Muscle of leg (tissue), 11 donors: ENCODE results near the gene C19orf73. TPM values are rescaled to one million over a fixed set of nuclear protein-coding genes. Genes with fewer than 3 reads are reported as not detected.

Source experiments
- DNase-seq: peaks from one replicate; pipeline ENCODE4 v3.0.0; 2013
- H3K27ac ChIP-seq: one replicate; pipeline ENCODE4 v1.5.1; 2013; ENCODE audit warnings: mild to moderate bottlenecking, low read length, control low read depth
- H3K27me3 ChIP-seq: one replicate; pipeline ENCODE4 v1.6.1; 2013; ENCODE audit warnings: low read length; ENCODE audit not compliant: control insufficient read depth, insufficient read depth
- H3K36me3 ChIP-seq: one replicate; pipeline ENCODE4 v1.6.1; 2013; ENCODE audit warnings: low read length; ENCODE audit not compliant: control insufficient read depth, insufficient read depth
- H3K4me1 ChIP-seq: one replicate; pipeline ENCODE4 v1.6.1; 2013; ENCODE audit warnings: low read length; ENCODE audit not compliant: control insufficient read depth, insufficient read depth
- H3K4me3 ChIP-seq: one replicate; pipeline ENCODE4 v1.5.1; 2013; ENCODE audit warnings: low read length, control low read depth
- H3K9me3 ChIP-seq: replicated peaks from 2 replicates; pipeline ENCODE4 v1.6.1; 2013; ENCODE audit warnings: low read depth, low read length; ENCODE audit not compliant: control insufficient read depth
- WGBS: methylation state at CpG from one replicate; pipeline ENCODE4 v1.1.5; 2013; ENCODE audit warnings: missing lambda C conversion rate; ENCODE audit not compliant: insufficient coverage; 5-methylcytosine and 5-hydroxymethylcytosine counted together
- polyA plus RNA-seq, 8 donors: library from polyadenylated mRNA; unstranded; fragments of 120-200 nt; gene quantifications; one replicate each; pipeline versions ENCODE4 v1.2.1 to v1.2.3, GENCODE V29; 2013; ENCODE audit warnings: inconsistent platforms in 1 of 8, low replicate concordance in 1 of 8; ENCODE audit not compliant: insufficient read length in 8 of 8, insufficient read depth in 1 of 8
- total RNA-seq: library from RNA; stranded (reverse); fragments of 120-200 nt; gene quantifications from one replicate; pipeline ENCODE4 v1.2.4, GENCODE V29; 2013

The C19orf73 gene
- total and polyA plus RNA-seq, 9 donors = 0.33 to 1.2 (median 0.69) TPM

DNA sequence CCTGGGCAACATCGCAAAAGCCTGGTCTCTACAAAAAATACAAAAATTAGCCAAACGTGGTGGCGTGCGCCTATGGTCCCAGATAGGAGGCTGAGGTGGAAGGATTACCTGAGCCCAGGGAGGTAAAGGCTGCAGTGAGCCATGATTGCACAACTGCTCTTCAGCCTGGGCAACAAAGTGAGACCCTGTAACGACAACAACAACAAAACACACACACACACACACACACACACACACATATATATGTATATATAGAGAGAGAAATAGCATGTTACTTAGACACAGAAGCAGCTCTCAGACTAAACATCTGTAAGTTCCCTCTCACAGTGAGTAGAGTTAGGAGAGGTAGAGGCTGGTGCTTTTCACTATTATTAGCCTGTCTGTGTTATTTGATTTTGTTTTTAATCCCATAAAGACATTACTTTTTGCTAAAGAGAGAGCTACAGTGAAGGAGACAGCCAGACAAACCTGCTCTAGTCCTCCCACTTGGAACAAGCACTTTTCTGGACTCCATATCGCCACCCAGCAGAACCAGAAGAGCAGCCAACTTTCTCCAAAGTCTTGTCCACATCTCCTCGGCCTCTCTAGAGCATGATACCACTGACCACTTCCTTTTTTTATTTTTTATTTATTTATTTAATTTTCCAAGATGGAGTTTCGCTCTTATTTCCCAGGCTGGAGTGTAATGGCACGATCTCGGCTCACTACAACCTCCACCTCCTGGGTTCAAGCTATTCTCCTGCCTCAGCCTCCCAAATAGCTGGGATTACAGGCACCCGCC lies 7.5 kb downstream of the C19orf73 start:
- Histone ChIP-seq H3K36me3 (peaks cover 35% of the 10 kb centered on the region), H3K27ac (no peak overlapping the region), H3K27me3 (no peaks in the 10 kb centered on the region), H3K9me3 (no peaks in the 10 kb centered on the region), H3K4me1 (peaks cover 14% of the 10 kb centered on the region), H3K4me3 (no peak overlapping the region)
- no peak for DNase-seq
- no CpG with 5 or more reads among the region's 11 CpGs for WGBS

DNA sequence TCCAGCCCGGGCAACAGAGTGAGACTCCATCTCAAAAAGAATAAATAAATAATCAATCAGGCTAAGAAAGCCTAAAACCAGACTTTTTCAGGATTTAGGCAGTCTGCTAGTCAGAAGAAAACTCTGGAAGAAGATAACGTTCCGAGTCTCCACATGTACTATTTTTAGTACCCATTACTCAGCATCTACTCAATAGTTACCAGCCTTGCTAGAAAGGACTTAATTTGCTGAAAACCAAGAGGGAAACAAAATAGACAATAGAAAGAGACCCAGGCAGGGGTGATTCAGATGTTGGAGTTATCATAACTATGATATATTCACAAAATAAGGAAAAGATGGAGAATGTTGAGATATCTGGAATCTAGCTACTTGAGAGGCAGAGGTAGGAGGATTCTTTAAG lies 8.4 kb downstream of the C19orf73 start:
- no peaks in the 10 kb centered on the region for H3K27me3 ChIP-seq
- H3K9me3 ChIP-seq = no peaks in the 10 kb centered on the region
- no peak overlapping the region for H3K27ac ChIP-seq
- no peak for DNase-seq
- no peak overlapping the region for H3K4me3 ChIP-seq
- H3K4me1 ChIP-seq = peaks cover 14% of the 10 kb centered on the region
- peaks cover 43% of the 10 kb centered on the region for H3K36me3 ChIP-seq
- whole genome bisulfite sequencing = no CpG with 5 or more reads among the region's 3 CpGs

DNA sequence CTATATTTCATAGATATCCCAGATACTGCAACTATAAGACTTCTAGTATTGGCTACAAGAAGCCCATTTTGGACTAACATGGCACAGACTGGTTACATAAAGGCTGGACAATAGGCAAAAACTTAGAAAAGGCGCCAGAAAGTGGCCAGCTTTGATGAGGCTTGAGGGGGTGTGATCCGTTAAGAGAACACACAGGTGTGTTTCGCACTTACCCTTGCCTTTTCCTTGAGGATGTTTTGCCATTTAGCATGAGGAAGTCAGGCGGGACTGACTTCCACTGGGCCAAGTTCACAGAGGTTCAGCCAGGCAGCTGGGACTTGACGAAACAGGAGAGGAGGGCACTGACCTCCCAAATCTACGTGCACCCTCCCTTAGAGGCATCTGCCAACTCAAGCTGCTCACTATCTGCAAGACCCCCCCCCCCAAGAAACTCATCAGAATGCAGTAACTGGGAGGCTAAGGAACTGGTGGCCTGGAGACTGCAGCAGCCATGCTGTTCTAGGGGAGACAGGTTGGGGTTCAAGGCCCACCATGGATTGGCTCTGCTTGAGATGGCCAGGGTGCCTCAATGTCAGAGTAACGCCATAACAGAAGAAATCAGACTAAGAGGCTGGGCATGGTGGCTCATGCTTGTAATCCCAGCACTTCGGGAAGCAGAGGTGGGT lies 9.2 kb downstream of the C19orf73 start:
- 85% methylated on average over 4 of the region's 8 CpGs for WGBS
- no peak overlapping the region for H3K27ac ChIP-seq
- peaks cover 52% of the 10 kb centered on the region for H3K36me3 ChIP-seq

DNA sequence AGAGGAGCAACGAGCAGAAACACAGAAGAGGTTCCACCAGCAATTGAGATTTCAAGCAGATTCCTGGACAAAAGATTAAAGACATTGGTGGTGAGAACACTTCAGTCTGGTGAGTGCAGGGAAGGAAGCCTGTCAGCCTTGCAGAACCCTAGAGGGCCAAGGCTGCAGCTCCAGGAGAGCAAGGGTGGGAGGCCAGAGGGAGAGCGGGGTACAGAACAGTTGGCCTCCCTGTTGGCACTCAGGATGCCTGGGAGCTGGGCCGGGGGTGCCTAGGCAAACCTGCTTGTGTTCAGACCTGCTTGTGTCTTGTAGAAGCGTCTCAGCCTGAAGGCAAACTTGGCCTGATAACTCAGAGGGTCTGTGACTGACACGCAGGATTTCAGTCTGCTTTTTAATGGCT lies 9.9 kb downstream of the C19orf73 start:
- H3K4me1 ChIP-seq = peaks cover 16% of the 10 kb centered on the region
- WGBS = 88% methylated on average over 3 of the region's 5 CpGs
- DNase-seq = no peak
- H3K27ac ChIP-seq = no peak overlapping the region
- peaks cover 59% of the 10 kb centered on the region for H3K36me3 ChIP-seq
- H3K27me3 ChIP-seq = no peaks in the 10 kb centered on the region
- H3K9me3 ChIP-seq = no peaks in the 10 kb centered on the region
- no peak overlapping the region for H3K4me3 ChIP-seq

More for the DNA sequence above, 9.2 kb downstream of the C19orf73 start:
- H3K4me3 ChIP-seq = no peak overlapping the region
- H3K27me3 ChIP-seq = no peaks in the 10 kb centered on the region
- no peak for DNase-seq
- H3K9me3 ChIP-seq = no peaks in the 10 kb centered on the region
- peaks cover 10% of the 10 kb centered on the region for H3K4me1 ChIP-seq

- H3K27me3 ChIP-seq = no peaks in the 10 kb centered on the region
- peaks cover 70% of the 10 kb centered on the region for H3K36me3 ChIP-seq
- no peaks in the 10 kb centered on the region for H3K9me3 ChIP-seq
- WGBS = 92% methylated on average over 92 of the region's 93 CpGs
- H3K27ac ChIP-seq = no peak overlapping the region
- no peak for DNase-seq
- peaks cover 19% of the 10 kb centered on the region for H3K4me1 ChIP-seq
- no peak overlapping the region for H3K4me3 ChIP-seq
Measured at GRCh38 chr19:49107625-49108459, 11.1 kb downstream of the C19orf73 start.

GRCh38 chr19:49106648-49107135 lies 12.3 kb downstream of the C19orf73 start:
- no peak overlapping the region for H3K27ac ChIP-seq
- no peak overlapping the region for H3K4me3 ChIP-seq
- H3K9me3 ChIP-seq = no peaks in the 10 kb centered on the region
- 67% methylated on average over 11 of the region's 12 CpGs for WGBS
- H3K27me3 ChIP-seq = no peaks in the 10 kb centered on the region
- DNase-seq = no peak
- H3K4me1 ChIP-seq = peaks cover 20% of the 10 kb centered on the region
- peaks cover 81% of the 10 kb centered on the region for H3K36me3 ChIP-seq

DNA sequence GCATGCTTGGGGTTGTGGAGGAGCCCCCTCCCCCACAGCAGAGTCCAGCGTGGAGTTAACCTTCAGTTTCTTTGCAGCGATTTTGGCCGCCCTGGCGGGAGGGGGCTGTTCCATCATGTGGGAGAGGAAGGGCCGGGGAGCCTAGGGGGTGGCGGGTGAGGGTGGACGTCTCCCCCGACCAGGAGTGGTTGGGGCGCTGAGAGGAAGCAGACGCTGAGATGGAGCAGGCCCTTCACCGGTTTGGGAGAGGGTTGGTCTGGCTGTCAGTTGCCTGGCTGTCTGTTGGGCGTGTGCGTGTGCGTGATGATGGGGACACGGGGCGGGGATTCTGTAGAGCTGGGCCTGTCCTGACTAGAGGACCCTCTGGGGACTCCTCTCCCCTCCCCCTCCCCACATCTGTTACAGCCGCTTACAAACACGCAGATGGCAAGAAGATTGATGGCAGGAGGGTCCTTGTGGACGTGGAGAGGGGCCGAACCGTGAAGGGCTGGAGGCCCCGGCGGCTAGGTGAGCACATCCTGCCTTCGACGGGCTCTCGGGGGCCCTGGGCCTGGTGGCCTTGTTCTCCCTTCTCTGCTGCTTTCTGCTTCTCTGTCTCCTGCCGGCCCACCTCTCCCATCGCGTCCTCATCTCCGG lies 14.6 kb downstream of the C19orf73 start:
- Histone ChIP-seq H3K27ac (no peak overlapping the region), H3K4me3 (no peak overlapping the region), H3K36me3 (peaks cover 94% of the 10 kb centered on the region), H3K27me3 (no peaks in the 10 kb centered on the region), H3K9me3 (no peaks in the 10 kb centered on the region), H3K4me1 (peaks cover 20% of the 10 kb centered on the region)
- DNase-seq = peak; percentile 80
- 44% methylated on average over 18 of the region's 30 CpGs for WGBS

DNA sequence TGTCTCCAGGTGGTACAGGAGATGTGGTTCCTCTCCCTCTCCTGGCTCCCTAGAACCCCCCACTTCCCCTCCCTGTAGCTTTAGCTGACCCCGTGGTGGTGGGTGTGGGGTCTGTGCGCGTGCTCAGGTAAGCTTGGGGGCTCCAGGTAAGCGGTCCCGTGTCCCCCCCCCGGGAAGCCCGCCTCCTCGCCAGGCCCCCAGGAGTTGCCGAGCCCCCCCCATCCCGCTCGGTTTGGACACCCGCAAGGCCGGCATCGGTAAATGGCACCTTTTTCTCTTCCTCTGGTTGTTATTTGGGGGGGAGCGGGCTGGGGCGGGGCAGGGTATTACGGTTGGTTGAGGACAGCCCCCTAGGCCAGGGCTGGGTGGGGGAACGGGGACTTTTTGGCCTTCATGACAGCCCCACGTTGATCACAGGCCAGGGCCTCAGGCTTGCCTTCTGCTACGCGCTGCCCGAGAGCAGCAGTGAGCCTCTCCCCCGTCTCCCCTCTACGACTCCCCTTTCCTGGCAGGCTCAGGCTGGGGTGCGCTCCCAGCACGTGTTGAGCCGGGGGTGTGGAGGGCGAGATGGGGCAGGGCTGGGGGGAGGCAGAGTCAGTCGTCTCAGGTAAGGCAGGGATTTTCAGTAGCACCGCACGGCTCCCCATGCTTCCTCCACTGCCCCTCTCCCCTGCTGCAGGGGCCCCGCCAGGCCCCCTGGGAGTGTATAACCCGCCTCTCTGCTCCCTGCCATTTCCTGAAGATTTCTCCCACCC lies 15.4 kb downstream of the C19orf73 start:
- peaks cover 20% of the 10 kb centered on the region for H3K4me1 ChIP-seq
- H3K36me3 ChIP-seq = peaks cover 94% of the 10 kb centered on the region
- no peaks in the 10 kb centered on the region for H3K9me3 ChIP-seq
- 36% methylated on average over 8 of the region's 33 CpGs for WGBS
- DNase-seq = no peak
- H3K27me3 ChIP-seq = no peaks in the 10 kb centered on the region
- no peak overlapping the region for H3K27ac ChIP-seq
- H3K4me3 ChIP-seq = no peak overlapping the region

DNA sequence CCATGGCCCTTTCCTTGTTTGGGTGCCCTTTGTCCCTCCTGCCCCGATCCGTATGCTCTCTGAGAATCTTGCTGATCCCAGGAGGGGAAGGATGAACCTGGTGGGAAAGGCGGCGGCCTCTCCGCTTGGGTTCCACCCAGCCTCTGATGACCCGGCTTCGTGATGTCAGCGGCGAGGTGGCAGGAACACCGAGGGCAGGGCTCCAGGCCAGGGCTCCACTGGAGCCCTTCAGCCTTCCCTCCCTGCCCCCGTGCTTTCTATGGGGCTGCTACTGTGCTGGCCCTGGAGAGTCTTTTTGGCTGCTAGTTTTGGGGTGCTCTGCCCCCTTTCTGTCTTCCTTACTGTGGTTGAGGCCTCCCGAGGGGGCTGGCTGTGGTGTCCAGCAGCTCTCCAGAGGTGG lies 16.6 kb downstream of the C19orf73 start:
- H3K4me1 ChIP-seq = peaks cover 28% of the 10 kb centered on the region
- peaks cover 95% of the 10 kb centered on the region for H3K36me3 ChIP-seq
- no peak overlapping the region for H3K27ac ChIP-seq
- no peaks in the 10 kb centered on the region for H3K27me3 ChIP-seq
- WGBS = 82% methylated on average over 4 of the region's 12 CpGs
- no peak overlapping the region for H3K4me3 ChIP-seq
- no peak for DNase-seq
- H3K9me3 ChIP-seq = no peaks in the 10 kb centered on the region
